HEK293 (cell line): Measurements from ENCODE around the gene CD164.

Source experiments
- CTCF ChIA-PET: fragments of 350-600 bp; formaldehyde crosslinking; extraction: SDS; loops from one replicate; lab custom pipeline; 2021; ENCODE audit warnings: antibody characterized with exemption; lab: Yijun Ruan, JAX
- POLR2A ChIA-PET: fragments of 300-600 bp; formaldehyde crosslinking; extraction: SDS; loops from one replicate; lab custom pipeline; 2020; ENCODE audit warnings: antibody characterized with exemption, inconsistent platforms; lab: Yijun Ruan, JAX
- H3K27ac ChIP-seq: fragments of 200-500 bp; sonication (Bioruptor generic); 2 replicates; pipeline ENCODE4 v1.5.1; 2014; ENCODE audit warnings: low read depth, low read length, control low read depth, inconsistent platforms; ENCODE audit errors: extremely low read depth
- H3K36me3 ChIP-seq, 2 experiments: fragments of 200-500 bp in 1 of 2; sonication (Bioruptor generic) in 1 of 2; 1 replicate in 1 of 2; 2 replicates in 1 of 2; pipeline ENCODE4 v1.5.1; 2014 to 2017; ENCODE audit warnings: inconsistent platforms in 2 of 2, low read length in 2 of 2; ENCODE audit not compliant: control insufficient read depth in 2 of 2, insufficient read depth in 1 of 2
- H3K4me1 ChIP-seq: fragments of 200-500 bp; sonication (Bioruptor generic); 2 replicates; pipeline ENCODE4 v1.5.1; 2014; ENCODE audit warnings: mild to moderate bottlenecking, low read length, inconsistent platforms; ENCODE audit not compliant: control insufficient read depth, insufficient read depth
- H3K4me3 ChIP-seq: 2 replicates; pipeline ENCODE4 v1.5.1; 2011; ENCODE audit warnings: low read depth, mild to moderate bottlenecking, control low read depth, low read length, moderate library complexity
- H3K9me3 ChIP-seq: fragments of 200-500 bp; sonication (Bioruptor generic); 2 replicates; pipeline ENCODE4 v1.5.1; 2014; ENCODE audit warnings: low read depth, low read length, inconsistent platforms; ENCODE audit not compliant: control insufficient read depth, insufficient read depth
- SALL2 ChIP-seq: fragments of 450-650 bp; formaldehyde crosslinking; IDR thresholded peaks from 2 replicates; pipeline ENCODE4 v1.5.0; 2017; ENCODE audit warnings: missing biosample characterization, mild to moderate bottlenecking, missing genetic modification characterization, borderline replicate concordance
- ZBTB1 ChIP-seq: fragments of 450-650 bp; formaldehyde crosslinking; IDR thresholded peaks from 2 replicates; pipeline ENCODE4 v1.5.1; 2016; ENCODE audit warnings: missing biosample characterization, missing genetic modification characterization
- ZBTB11 ChIP-seq: fragments of 450-650 bp; formaldehyde crosslinking; conservative IDR thresholded peaks from 2 replicates; pipeline ENCODE4 v1.5.1; 2016; ENCODE audit warnings: low read depth, missing biosample characterization, missing genetic modification characterization
- ZBTB48 ChIP-seq: fragments of 450-650 bp; formaldehyde crosslinking; IDR thresholded peaks from 2 replicates; pipeline ENCODE4 v1.5.1; 2016; ENCODE audit warnings: missing biosample characterization, missing genetic modification characterization
- ZNF10 ChIP-seq: fragments of 450-650 bp; formaldehyde crosslinking; IDR thresholded peaks from 2 replicates; pipeline ENCODE4 v1.5.1; 2017; ENCODE audit warnings: missing biosample characterization, missing genetic modification characterization
- ZNF114 ChIP-seq: fragments of 450-650 bp; formaldehyde crosslinking; IDR thresholded peaks from 2 replicates; pipeline ENCODE4 v1.5.0; 2017; ENCODE audit warnings: missing biosample characterization, missing genetic modification characterization
- ZNF132 ChIP-seq: fragments of 450-650 bp; formaldehyde crosslinking; IDR thresholded peaks from 2 replicates; pipeline ENCODE4 v1.5.1; 2017; ENCODE audit warnings: missing biosample characterization, missing genetic modification characterization, borderline replicate concordance
- ZNF248 ChIP-seq: fragments of 450-650 bp; formaldehyde crosslinking; IDR thresholded peaks from 2 replicates; pipeline ENCODE4 v1.5.1; 2017; ENCODE audit warnings: missing biosample characterization, missing genetic modification characterization
- ZNF26 ChIP-seq: fragments of 450-650 bp; formaldehyde crosslinking; IDR thresholded peaks from 2 replicates; pipeline ENCODE4 v1.5.1; 2016; ENCODE audit warnings: missing biosample characterization, missing genetic modification characterization
- ZNF302 ChIP-seq: fragments of 450-650 bp; formaldehyde crosslinking; IDR thresholded peaks from 2 replicates; pipeline ENCODE4 v1.5.1; 2016; ENCODE audit warnings: missing biosample characterization, missing genetic modification characterization, low read depth
- ZNF341 ChIP-seq: fragments of 450-650 bp; formaldehyde crosslinking; IDR thresholded peaks from 2 replicates; pipeline ENCODE4; 2016; ENCODE audit warnings: low read depth, missing biosample characterization, missing genetic modification characterization
- ZNF433 ChIP-seq: fragments of 450-650 bp; formaldehyde crosslinking; IDR thresholded peaks from 2 replicates; pipeline ENCODE4 v1.5.1; 2016; ENCODE audit warnings: missing biosample characterization, missing genetic modification characterization, low read depth
- ZNF48 ChIP-seq: fragments of 450-650 bp; formaldehyde crosslinking; IDR thresholded peaks from 2 replicates; pipeline ENCODE4 v1.5.1; 2016; ENCODE audit warnings: missing biosample characterization, missing genetic modification characterization
- ZNF501 ChIP-seq: fragments of 450-650 bp; formaldehyde crosslinking; IDR thresholded peaks from 2 replicates; pipeline ENCODE4 v1.5.1; 2016; ENCODE audit warnings: missing biosample characterization, missing genetic modification characterization
- ZNF571 ChIP-seq: fragments of 450-650 bp; formaldehyde crosslinking; IDR thresholded peaks from 2 replicates; pipeline ENCODE4 v1.5.0; 2017; ENCODE audit warnings: missing biosample characterization, missing genetic modification characterization
- ZNF585B ChIP-seq: fragments of 450-650 bp; formaldehyde crosslinking; IDR thresholded peaks from 2 replicates; pipeline ENCODE4 v1.5.1; 2016; ENCODE audit warnings: missing biosample characterization, missing genetic modification characterization
- ZNF624 ChIP-seq: fragments of 450-650 bp; formaldehyde crosslinking; IDR thresholded peaks from 2 replicates; pipeline ENCODE4 v1.5.1; 2017; ENCODE audit warnings: missing biosample characterization, missing genetic modification characterization
- ZNF626 ChIP-seq: fragments of 450-650 bp; sonication (Bioruptor Pico); formaldehyde crosslinking; IDR thresholded peaks from 2 replicates; pipeline ENCODE4 v1.5.1; 2018; ENCODE audit warnings: missing biosample characterization, missing genetic modification characterization, inconsistent platforms
- ZNF658 ChIP-seq: fragments of 450-650 bp; formaldehyde crosslinking; IDR thresholded peaks from 2 replicates; pipeline ENCODE4; 2016; ENCODE audit warnings: missing biosample characterization, missing genetic modification characterization
- ZNF768 ChIP-seq: fragments of 450-650 bp; formaldehyde crosslinking; IDR thresholded peaks from 2 replicates; pipeline ENCODE4 v1.5.1; 2018; ENCODE audit warnings: missing biosample characterization, mild to moderate bottlenecking, missing genetic modification characterization
- TF ChIP-seq, protein P1 (sequence below): fragments of 450-650 bp; IDR thresholded peaks from 2 replicates; pipeline ENCODE4 v1.5.1; 2018; ENCODE audit warnings: missing biosample characterization, missing genetic modification characterization
- TF ChIP-seq, protein P2 (sequence below): fragments of 450-650 bp; formaldehyde crosslinking; IDR thresholded peaks from 2 replicates; pipeline ENCODE4 v1.5.1; 2016; ENCODE audit warnings: missing biosample characterization, missing genetic modification characterization, low read depth
- TF ChIP-seq, protein P3 (sequence below): fragments of 450-650 bp; formaldehyde crosslinking; IDR thresholded peaks from 2 replicates; pipeline ENCODE4 v1.5.1; 2016; ENCODE audit warnings: missing biosample characterization, missing genetic modification characterization

Gene CD164

DNA sequence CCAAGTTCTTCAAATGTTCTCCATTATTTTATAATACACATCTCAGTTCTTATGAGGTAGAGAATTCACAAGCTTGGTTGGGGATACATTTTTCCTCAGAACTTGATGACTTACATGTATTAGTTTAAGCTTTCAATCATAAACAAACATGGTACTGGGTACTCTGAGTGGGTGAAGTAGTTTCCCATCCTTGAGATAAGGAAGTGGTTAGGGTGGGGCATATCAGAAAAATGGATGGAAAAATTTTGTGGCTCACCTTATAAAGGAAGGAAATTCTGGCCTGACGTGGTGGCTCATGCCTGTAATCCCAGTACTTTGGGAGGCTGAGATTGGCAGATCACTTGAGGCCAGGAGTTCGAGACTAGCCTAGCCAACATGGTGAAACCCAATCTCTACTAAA is 52.0 kb downstream of the CD164 start:
- CTCF ChIA-PET = interaction anchor here (0.6 to 0.7 kb wide), 4 partner anchors 24 to 1291 kb away, joined by 3 to 6 read pairs (median 3); no protein-coding TSS in a partner anchor
- POLR2A ChIA-PET = no interaction called here
- TF ChIP-seq SALL2 (tag by site-specific recombination) = no peak
- TF ChIP-seq, protein P1, sequence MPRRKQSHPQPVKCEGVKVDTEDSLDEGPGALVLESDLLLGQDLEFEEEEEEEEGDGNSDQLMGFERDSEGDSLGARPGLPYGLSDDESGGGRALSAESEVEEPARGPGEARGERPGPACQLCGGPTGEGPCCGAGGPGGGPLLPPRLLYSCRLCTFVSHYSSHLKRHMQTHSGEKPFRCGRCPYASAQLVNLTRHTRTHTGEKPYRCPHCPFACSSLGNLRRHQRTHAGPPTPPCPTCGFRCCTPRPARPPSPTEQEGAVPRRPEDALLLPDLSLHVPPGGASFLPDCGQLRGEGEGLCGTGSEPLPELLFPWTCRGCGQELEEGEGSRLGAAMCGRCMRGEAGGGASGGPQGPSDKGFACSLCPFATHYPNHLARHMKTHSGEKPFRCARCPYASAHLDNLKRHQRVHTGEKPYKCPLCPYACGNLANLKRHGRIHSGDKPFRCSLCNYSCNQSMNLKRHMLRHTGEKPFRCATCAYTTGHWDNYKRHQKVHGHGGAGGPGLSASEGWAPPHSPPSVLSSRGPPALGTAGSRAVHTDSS (tag by site-specific recombination) = no peak
- TF ChIP-seq ZNF302 (tag by site-specific recombination) = no peak
- no peak for TF ChIP-seq ZNF26 (tag by site-specific recombination)
- TF ChIP-seq ZNF501 (tag by site-specific recombination) = no peak
- no peak for TF ChIP-seq ZBTB11
- no peak for TF ChIP-seq ZNF658 (tag by site-specific recombination)
- Histone ChIP-seq H3K36me3 (no peaks in the 10 kb centered on the region), H3K27ac (no peak overlapping the region), H3K4me3 (no peak overlapping the region), H3K4me1 (no peaks in the 10 kb centered on the region), H3K9me3 (no peaks in the 10 kb centered on the region)

DNA sequence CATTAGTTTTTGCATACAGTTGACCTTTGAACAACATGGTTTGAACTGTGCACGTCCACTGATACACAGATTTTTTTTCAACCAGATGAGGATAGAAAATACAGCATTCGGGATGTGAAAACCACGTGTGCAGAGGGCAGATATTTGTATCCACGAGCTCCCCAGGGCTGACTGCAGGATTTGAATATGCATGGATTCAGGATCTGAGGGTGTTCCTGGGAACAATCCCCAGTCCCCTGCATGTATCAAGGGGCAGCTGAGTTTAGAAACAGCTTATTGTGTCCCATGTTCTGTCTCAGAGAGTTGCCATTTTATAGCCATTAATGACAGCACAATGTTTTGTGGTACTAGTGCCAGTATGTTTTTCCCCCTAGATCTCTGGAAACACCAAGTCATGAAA is 53.6 kb downstream of the CD164 start:
- Histone ChIP-seq H3K4me3 (no peak overlapping the region), H3K9me3 (no peaks in the 10 kb centered on the region), H3K36me3 (no peaks in the 10 kb centered on the region), H3K27ac (no peak overlapping the region), H3K4me1 (no peaks in the 10 kb centered on the region)
- ChIA-PET CTCF (interaction anchor here (0.7 kb wide), 1 partner anchor 28 kb away, joined by 4 read pairs; no protein-coding TSS in a partner anchor), POLR2A (interaction anchor here (0.6 kb wide), 1 partner anchor 113 kb away, joined by 3 read pairs; no protein-coding TSS in a partner anchor)
- TF ChIP-seq ZNF48 (tag by site-specific recombination) = no peak

DNA sequence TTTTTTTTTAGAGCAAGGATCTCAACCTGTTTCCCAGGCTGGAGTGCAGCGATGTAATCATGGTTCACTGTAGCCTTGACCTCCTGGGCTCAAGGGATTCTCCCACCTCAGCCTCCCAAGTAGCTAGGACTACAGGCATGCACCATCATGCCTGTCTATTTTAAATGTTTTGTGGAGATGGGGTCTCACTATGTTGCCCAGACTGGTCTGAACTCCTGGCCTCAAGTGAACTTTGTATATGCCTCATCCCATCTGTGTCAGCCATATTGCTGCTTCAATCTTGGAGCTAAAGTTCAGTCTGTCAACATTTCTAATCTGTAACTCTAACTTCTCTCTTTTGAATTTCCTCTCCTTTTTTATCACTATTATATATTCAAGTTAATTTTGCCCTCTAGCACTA is 54.3 kb downstream of the CD164 start:
- no peak overlapping the region for H3K4me3 ChIP-seq
- POLR2A ChIA-PET = interaction anchor here (0.6 kb wide), 1 partner anchor 113 kb away, joined by 3 read pairs; no protein-coding TSS in a partner anchor
- TF ChIP-seq ZNF48 (tag by site-specific recombination) = no peak
- no peak for TF ChIP-seq ZBTB48 (tag by site-specific recombination)
- no peak for TF ChIP-seq ZNF585B
- no peak for TF ChIP-seq ZNF433 (tag by site-specific recombination)
- no peak for TF ChIP-seq ZNF10
- TF ChIP-seq ZNF626 (tag by site-specific recombination) = no peak
- no peak for TF ChIP-seq ZNF114
- TF ChIP-seq, protein P2, sequence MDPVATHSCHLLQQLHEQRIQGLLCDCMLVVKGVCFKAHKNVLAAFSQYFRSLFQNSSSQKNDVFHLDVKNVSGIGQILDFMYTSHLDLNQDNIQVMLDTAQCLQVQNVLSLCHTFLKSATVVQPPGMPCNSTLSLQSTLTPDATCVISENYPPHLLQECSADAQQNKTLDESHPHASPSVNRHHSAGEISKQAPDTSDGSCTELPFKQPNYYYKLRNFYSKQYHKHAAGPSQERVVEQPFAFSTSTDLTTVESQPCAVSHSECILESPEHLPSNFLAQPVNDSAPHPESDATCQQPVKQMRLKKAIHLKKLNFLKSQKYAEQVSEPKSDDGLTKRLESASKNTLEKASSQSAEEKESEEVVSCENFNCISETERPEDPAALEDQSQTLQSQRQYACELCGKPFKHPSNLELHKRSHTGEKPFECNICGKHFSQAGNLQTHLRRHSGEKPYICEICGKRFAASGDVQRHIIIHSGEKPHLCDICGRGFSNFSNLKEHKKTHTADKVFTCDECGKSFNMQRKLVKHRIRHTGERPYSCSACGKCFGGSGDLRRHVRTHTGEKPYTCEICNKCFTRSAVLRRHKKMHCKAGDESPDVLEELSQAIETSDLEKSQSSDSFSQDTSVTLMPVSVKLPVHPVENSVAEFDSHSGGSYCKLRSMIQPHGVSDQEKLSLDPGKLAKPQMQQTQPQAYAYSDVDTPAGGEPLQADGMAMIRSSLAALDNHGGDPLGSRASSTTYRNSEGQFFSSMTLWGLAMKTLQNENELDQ (tag by site-specific recombination) = no peak
- no peak for TF ChIP-seq ZNF768 (tag by site-specific recombination)
- TF ChIP-seq ZNF248 = no peak
- TF ChIP-seq ZNF132 (tag by site-specific recombination) = no peak
- no peak for TF ChIP-seq ZNF341
- TF ChIP-seq, protein P3, sequence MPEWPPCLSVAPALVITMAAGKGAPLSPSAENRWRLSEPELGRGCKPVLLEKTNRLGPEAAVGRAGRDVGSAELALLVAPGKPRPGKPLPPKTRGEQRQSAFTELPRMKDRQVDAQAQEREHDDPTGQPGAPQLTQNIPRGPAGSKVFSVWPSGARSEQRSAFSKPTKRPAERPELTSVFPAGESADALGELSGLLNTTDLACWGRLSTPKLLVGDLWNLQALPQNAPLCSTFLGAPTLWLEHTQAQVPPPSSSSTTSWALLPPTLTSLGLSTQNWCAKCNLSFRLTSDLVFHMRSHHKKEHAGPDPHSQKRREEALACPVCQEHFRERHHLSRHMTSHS (tag by site-specific recombination) = no peak
- no peak for TF ChIP-seq ZBTB1
- TF ChIP-seq ZNF624 (tag by site-specific recombination) = no peak
- no peak for TF ChIP-seq ZNF571 (tag by site-specific recombination)

More for the DNA sequence above, 54.3 kb downstream of the CD164 start:
- Histone ChIP-seq H3K27ac (no peak overlapping the region), H3K36me3 (no peaks in the 10 kb centered on the region), H3K9me3 (no peaks in the 10 kb centered on the region), H3K4me1 (no peaks in the 10 kb centered on the region)
- CTCF ChIA-PET = interaction anchor here (0.7 kb wide), 2 partner anchors 28 to 181 kb away, joined by 3 to 4 read pairs; no protein-coding TSS in a partner anchor
